SIG-M5 (cell line): ENCODE results near the gene SLC34A1.
"Not testable (repeated sequence)": the region's sequence is repeated elsewhere in the genome, so short reads cannot be mapped to it uniquely, and the experiment has no call there.

Experiments used
- DNase-seq: peaks from one replicate; lab custom pipeline; 2025; lab: John Stamatoyannopoulos, UW

The SLC34A1 gene

DNA sequence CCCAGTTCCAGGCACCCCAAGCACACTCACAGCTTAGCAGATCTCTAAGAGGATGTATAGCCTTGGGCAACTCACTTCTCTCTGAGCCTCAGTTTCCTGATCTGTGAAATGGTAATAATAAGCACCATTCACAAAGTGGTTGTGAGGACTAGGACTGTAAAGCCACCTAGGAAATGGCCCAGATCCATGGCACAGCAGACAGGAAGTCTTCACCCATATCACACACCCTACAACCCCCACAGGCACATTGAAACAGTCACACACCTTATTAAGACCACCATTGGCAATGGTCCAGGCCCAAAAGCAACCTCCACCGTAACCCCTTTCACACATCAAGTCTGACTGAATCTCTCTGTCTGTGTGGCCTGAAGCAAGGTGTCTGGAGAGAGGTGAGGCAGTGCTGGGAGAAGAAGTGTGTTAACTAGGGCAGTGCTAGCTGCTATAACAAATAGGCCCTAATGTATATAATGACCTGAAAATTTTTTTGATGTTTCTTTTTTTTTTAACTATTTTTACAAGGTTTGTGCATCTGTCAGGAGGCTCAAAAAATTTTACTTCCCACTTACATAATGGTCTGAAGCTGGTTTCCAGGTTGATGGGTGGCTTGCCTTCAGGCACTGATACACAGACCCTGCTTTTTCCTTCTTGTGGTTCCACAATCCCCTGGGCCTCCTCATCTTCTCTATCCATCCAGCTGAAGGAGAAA, 28.9 kb upstream of the SLC34A1 start:
- no peak for DNase-seq

DNA sequence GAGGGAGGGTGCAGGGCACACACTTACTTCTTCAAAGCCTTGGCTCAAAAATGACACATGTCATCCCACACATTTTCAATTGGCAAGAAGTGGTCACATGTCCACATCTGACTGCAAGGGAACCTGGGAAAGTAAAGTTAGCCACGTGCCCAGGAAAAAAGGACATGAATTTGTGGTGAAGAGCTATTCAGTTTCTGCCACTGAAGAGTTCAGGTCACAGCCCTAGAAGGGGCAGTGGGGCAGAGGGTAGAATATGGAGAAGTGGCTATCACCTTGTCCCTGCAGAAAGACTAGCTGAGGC, 28.4 kb upstream of the SLC34A1 start:
- no peak for DNase-seq

DNA sequence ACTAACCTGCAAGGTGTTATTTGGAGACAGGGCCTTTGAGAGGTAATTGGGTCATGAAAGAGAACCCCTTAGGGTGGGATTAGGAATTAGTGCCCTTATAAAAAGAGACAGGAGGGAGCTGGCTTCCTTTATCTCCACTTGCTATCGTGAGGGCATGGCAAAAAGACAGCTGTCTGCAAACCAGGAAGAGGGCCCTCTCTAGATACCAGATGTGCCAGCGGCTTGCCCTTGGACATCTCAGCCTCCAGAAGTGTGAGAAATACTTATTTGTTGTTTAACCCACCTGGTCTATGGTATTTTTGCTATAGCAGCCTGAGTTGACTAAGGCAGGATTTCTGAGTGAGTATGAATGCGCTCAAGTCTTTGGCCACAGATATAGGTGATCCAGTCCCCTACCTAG, 27.5 kb upstream of the SLC34A1 start:
- no peak for DNase-seq

DNA sequence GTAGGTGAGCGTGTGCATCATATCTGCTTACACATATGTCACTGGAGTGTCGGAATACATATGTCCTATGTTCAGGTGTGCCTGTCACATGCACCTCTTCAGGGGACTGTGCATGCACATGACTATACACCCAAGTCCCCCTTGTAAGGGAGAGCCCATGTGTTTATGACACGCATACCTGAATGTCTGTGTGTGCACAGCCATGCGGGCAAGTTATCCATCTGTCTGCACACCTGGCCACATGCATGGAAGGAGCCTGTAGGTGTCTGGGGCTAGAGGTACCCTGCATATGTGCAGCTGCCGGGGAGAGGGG, 27.1 kb upstream of the SLC34A1 start:
- DNase-seq, result no peak

DNA sequence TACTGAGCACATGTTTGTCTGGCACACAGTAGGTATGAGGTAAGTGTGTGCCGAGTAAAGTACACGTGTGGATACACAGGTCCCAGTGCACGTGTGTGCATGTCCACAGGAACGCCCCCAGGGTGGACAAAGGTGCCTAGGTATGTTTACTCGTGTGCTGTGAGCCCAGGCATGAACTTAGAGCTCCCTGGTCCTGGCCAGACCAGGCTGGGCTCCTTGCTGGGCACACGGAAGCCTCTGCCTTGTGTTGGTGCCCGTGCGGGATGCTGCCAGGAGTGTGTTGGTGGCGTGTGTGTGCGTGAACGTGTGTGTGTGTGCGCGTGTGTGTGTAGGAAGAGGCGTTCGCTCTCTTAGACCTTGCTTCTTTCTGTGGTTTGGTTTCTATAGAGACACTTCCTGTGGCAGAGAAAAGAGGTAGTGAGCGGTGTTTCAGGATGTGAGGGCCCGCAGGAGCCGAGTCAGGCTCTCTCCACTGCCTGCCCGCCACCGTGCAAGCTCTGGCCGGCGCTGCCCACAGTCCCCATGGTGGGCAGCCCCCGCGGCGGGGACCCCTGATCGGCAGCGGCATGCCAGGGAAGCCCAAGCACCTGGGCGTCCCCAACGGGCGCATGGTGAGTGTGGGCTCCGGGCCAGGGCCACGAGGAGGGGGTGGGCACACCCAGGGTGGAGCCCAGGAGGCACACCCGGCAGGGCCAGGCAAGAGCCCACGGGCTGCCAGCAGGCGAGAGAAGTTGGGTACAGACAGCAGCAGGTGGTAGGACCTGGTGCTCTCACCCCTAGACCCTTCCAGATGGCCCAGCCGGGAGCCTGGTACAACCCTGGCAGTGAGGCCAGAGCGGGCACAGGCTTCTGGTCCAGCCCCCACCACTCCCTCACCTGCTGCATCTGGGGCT, 26.5 kb upstream of the SLC34A1 start, which contains the start of gene RGS14:
Gene RGS14 (plus strand): TSS at position 466 of the 893 bp plus-strand sequence. CDS start 101 bp downstream, at position 567.
- DNase-seq, result peak; percentile 88

DNA sequence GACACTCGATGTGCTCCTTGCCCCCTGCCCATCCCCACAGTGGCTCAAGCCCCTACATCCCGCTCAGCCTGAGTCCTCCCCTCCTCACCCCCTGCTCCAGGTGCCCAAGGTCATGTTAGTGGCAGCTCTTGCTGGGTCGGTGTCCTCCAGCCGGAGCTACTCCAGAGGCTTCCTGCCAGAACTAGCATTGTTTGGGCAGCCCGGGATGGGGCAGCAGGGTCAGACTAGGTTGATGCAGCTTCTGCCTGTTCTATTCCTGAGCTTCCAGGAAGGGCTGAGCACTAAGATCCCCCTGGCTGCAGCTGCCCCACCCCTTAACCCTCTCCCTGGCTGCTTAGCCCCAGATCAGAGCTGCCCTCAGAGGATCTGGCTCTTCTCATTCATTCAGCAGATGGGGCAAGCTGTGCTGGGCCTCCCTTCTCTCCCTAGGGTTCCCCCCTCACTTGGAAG, 25.8 kb upstream of the SLC34A1 start:
- no peak for DNase-seq

DNA sequence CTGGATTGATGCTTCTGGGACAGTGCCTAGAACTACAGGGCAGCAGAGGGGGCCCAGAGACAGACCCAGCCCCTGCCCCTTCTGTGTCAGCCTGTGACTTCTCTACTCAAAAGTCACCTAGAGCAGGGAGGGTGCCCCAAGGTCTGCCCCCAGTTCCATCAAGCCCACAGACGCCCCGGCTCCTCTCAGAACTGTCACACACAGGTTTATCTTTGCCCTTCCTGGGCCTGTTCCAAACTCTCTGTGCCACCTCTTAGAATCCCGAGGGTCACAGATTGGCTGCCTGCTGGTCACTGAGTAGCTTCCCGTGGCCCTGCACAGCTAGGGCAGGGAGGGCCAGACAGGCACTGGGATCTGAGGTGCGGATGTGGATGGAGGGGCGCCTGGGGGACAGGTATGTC, 24.8 kb upstream of the SLC34A1 start:
- no peak for DNase-seq

DNA sequence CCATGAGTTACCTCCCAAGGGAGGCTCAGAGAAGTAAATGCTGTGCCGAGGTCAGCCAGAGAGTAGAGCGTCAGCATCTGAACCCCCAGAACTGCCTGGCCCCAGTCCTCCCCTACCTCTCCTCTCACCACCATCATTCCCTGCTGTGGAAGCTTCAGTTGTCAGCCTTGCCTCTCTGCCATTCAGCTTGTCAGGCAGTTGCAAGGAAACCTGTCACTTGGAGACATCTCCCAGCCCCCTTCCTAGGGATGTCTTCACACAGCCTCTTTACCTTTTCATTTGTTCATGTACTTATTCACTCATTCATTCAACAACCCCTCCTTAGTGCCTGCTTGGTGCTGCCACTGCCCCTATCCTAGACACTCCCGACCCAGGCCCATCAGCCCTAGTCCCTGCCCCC, 24.4 kb upstream of the SLC34A1 start:
- DNase-seq, result no peak

DNA sequence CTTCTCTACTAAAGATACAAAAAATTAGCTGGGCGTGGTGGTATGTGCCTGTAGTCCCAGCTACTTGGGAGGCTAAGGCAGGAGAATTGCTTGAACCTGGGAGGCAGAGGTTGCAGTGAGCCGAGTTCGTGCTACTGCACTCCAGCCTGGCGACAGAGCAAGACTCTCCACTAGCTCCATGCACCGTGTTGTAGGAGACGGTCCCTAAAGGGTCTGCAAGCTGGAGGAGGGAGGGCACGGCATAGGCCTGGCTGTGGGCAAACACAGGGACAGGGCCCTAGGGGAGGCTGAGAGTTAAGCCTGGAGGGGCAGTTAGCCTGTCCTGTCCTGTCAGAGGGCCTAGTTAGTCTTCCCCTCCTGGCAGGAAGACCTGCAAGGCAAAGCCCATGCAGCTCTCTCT, 23.5 kb upstream of the SLC34A1 start:
- not testable (repeated sequence) for DNase-seq

DNA sequence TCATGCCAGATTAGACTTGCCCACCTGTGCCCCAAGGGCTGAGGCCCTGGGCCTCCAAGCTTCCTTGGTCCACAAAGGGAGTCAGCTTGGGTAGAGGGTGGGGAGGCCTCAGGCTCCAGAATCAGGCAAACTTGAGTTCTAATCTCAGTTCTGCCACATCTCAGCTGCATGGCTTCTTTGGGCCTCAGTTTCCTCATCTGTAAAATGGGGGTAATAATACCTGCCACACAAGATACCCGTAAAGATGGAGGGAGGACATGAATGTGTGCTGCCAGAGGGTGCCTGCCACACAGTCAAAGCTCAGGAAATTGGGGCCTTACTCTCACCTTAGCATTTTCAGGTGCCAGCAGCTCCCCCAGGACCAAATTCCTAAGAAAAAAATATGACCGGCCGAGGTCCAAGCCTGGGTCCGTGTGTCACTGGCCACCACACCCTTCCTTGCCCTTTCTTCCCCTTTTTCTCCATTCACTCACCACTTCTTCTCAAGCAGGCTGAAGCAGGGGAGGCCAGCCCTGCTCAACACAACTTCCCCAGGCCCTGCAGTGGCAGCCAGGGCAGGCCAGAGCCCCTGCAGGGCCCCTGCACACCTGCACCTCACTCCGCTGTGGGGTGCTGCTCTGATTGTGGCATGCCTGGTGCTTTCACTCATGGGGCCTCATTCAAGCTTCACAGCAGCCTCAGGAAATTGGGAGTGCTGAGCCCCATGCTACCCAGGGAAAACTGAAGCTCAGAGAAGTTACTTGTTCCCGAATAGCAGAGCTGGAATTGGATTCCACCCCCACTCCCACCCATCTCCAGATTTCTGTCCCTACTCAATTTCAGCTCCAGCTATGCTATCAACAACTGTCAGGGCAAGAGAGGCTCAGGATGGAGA, 22.6 kb upstream of the SLC34A1 start:
- DNase-seq, result no peak

DNA sequence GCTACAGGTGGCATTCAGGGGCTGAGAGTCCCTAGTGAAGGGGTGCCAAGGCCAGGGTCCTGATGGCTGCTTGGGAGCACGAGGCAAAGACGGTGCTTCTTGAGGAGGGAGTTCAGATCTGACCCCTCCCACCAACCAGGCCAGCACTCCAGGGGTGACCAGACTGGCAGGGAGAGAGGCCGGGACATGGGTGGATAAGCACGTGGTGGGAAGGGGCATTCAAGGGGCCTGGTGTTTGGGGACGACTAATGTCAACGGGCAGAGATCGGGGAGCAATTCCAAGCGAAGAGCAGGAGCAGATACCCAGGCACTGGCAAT, 22.0 kb upstream of the SLC34A1 start:
- no peak for DNase-seq

DNA sequence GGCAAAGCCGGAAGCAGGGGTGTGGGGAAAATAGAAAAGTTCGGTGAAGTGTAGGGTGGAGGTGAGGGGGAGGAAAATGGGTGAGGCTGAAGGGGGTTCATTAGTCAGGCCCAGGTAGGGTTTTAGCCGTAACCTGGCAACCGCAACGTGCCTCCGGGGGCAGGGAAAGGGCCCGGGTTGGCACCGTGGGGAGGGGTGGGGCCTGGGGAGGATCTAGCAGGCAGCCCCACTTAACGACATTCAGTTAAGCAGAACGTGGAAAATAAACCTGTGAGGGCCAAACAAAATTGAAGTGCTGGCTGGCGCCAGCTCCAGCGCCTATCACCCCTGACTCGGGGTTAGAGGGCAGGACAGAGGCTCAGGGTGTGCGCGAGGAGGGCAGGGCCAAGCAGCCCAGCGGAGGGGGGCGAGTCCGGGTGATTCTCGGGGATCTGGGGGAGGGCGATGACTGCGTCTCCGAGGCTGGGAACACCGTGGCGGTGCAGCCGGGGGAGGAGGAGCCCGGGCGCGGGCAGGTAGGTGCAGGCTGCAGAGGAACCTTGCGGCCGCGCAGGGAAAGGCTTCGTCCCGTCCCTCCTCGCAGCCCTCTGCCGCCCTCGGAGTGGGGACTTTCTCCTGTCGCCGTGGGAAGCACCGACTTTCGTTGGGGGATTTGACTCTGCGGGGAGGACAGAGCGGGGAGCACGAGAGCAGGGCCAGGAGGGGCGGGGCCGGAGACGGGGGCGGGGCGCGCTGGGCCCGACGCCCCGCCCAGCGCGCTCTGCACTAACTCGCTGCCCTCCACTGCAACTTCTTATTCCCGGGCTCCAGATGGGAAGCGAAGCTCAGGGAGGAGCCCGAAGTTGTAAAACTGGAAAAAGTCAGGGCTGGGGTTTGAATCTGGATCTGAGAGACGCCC, 21.4 kb upstream of the SLC34A1 start:
- DNase-seq, result no peak

DNA sequence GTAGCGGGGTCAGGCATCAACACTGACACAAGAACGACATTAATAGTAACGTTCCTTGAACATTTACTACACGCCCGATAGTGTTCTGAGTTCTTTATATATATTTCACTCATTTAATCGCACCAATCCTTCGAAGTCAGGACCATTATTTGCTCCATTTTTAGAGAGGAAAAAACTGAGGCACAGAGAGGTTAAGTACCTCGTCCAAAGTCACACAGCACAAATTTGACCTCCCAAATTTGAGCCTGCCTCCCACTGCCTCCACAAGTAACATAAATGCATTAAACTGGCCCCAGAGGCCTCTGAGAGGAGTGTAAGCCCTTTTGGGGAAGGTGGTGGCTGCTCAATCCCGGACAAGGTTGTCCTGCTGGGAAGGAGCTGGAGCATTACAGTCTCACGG, 20.7 kb upstream of the SLC34A1 start:
- DNase-seq, result no peak

DNA sequence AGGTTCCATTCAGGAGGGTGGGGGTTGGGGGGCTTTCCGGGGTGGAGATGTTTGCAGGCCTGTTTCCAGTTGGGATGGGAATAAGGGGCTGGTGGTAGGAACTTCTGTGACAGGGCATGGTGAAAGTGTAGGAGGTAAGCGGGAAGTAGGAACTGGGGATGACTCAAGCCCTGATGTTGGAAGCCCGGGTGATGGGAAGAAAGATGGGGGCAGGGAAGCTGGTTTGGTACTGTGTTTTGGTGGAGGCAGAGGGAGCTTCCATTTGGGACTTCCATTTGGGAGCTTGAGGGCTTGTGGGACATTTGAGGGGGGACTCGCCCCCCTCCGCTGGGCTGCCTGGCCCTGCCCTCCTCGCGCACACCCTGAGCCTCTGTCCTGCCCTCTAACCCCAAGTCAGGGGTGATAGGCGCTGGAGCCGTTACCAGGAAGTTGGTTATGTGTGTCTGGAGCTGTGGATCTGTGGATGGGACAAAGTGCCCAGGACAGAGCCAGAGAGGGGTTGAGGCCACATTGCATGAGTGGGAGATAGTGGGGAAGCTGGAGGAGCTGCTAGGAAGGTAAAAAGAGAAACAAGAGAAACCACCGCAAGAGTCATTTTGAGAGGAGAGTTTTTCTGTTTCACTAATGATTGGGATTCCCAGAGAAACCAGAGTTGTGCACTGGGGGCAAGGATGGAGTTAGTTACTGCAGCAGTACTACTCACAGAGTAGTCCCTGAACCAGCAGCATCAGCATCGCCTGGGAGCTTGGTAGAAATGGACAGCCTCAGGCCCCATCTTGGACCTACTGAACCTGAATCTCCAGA, 19.9 kb upstream of the SLC34A1 start:
- DNase-seq, result no peak

DNA sequence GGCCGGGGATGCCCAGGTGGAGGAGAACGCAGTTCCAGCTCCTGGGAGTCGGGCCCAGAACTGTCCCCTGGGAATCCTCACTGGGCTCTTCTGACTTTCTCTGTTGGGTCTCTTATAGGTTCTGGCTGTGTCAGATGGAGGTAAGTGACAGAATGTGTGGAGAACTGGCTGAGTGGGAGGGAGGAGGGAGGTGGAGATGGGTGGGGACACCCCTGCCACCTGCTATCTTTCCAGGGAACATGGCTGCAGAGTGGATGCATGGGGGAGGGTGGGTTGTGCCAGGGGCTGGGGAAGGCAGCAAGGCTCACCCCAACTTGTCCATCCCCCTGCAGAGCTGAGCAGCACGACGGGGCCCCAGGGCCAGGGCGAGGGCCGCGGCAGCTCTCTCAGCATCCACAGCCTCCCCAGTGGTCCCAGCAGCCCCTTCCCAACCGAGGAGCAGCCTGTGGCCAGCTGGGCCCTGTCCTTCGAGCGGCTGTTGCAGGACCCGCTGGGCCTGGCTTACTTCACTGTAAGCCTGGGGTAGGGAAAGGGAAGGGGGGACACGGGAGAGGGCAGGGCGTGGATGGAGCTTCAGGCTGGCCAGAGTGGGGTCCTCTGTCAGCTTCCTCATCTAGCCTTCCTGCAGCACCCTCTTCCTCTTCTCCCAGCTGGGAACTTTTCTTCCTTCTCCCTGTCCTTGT, 18.2 kb upstream of the SLC34A1 start:
- DNase-seq, result no peak

DNA sequence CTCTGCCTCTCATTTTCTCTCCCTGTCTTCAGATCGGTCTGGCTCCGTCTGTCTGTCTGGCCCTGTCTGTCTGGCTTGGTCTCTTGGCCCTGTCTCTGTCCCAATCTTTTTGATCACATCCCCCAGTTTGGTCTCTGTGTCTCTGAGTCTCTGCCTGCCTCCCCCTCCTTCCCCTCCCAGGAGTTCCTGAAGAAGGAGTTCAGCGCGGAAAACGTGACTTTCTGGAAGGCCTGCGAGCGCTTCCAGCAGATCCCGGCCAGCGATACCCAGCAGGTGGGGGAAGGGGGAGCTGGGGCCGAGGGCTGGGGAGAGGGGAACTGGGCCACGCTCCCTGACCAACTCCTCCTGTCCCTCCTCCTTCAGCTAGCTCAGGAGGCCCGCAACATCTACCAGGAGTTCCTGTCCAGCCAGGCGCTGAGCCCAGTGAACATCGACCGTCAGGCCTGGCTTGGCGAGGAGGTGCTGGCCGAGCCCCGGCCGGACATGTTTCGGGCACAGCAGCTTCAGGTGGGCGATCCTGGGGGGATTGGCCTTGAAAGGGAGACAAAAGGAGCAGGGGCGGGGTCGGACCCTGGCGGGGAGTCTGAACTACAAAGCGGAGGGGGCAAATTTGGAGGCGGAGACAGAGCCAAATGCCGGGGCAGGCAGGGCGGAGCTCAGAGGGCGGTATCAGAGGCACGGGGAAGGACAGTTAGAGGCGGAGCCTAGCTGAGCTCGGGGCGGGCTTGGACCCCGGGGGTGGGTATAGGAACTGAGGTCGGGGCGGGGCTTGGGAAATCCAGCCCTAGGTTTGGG, 17.5 kb upstream of the SLC34A1 start:
- DNase-seq, result no peak

DNA sequence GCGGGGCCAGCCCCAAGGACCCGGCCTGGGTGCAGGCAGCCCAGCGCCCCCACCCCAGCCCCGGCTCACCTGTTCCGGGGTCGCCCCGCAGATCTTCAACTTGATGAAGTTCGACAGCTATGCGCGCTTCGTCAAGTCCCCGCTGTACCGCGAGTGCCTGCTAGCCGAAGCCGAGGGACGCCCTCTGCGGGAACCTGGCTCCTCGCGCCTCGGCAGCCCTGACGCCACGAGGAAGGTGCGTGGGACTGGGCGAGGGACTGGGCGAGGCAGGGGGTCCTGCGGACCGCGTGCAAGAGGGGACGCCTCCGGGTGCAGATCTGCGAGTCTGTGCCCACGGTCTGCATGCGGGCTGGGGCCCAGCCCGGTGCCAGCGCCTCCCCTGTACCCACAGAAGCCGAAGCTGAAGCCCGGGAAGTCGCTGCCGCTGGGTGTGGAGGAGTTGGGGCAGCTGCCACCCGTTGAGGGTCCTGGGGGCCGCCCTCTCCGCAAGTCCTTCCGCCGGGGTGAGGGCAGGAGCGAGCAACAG, 16.8 kb upstream of the SLC34A1 start:
- DNase-seq, result no peak

DNA sequence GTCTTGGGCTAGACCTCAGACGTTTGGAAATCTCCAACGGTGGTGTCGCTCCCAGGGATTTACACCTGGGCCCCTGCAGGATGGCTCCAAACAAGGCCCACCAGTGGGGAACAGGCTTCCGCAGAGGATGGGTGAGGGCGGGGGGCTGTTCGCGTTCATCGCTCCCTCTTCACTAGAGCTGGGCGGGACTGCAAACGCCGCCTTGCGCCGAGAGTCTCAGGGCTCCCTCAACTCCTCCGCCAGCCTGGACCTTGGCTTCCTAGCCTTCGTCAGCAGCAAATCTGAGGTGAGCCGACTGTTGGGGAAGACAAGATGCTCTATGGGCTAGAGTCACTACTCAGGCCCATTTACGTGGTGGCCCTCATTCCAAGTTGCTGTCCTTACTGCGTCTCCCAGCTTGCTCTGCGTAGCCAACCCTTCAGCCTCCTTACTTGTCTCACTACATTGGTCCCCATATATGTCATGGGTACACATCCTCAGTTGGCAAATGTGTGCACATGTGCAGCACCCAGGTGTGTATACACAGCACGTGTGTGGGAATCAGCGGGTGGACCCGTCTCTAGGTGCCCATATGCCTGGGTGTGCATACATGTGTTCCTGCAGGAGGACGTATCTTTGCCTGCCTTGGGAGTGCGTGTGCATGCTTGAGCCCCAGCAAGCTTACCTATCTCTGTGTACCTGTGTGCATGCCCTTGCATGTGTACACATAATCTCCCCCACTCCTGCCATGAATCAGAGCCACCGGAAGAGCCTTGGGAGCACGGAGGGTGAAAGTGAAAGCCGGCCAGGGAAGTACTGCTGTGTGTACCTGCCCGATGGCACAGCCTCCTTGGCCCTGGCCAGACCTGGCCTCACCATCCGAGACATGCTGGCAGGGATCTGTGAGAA, 16.0 kb upstream of the SLC34A1 start:
- DNase-seq, result no peak
